Ovary (tissue), 9 donors: ENCODE data around the gene GPR85. TPM values are rescaled to one million over a fixed set of nuclear protein-coding genes. Genes with fewer than 3 reads are reported as not detected.

Source experiments
- DNase-seq, 5 donors: peaks; one replicate each; pipeline ENCODE4 v3.0.0-alpha.2; 2019 to 2020
- H3K27ac ChIP-seq, 2 donors: fragments of 200-600 bp; one replicate each; pipeline versions ENCODE4 v1.5.1 to v1.8.0; 2019 to 2022
- H3K27me3 ChIP-seq: fragments of 200-600 bp; one replicate; pipeline ENCODE4 v1.8.0; 2022
- H3K36me3 ChIP-seq: fragments of 200-600 bp; sonication (generic); one replicate; pipeline ENCODE4 v1.5.1; 2019
- H3K4me1 ChIP-seq: one replicate; pipeline ENCODE4 v1.8.1; 2013; ENCODE audit warnings: mild to moderate bottlenecking, moderate library complexity; ENCODE audit not compliant: insufficient read depth
- H3K4me3 ChIP-seq: fragments of 200-600 bp; sonication (generic); one replicate; pipeline ENCODE4 v1.5.1; 2017
- H3K9me3 ChIP-seq, 2 donors: fragments of 200-600 bp in 1 of 2; sonication (generic) in 1 of 2; one replicate each; pipeline versions ENCODE4 v1.5.1 to v1.8.1; 2013 to 2019; ENCODE audit warnings: mild to moderate bottlenecking in 1 of 2, moderate library complexity in 1 of 2
- CTCF ChIP-seq, 3 donors: fragments of 450-650 bp in 2 of 3; fragments of 200-600 bp in 1 of 3; IDR thresholded peaks; one replicate each; pipeline versions ENCODE4 v1.5.1 to v1.8.0; 2016 to 2022; ENCODE audit warnings: antibody characterized with exemption in 3 of 3, mild to moderate bottlenecking in 1 of 3
- EP300 ChIP-seq: sonication (generic); formaldehyde crosslinking; IDR thresholded peaks from one replicate; pipeline ENCODE4 v1.6.1; 2017; ENCODE audit warnings: antibody characterized with exemption
- POLR2A ChIP-seq: fragments of 450-650 bp; IDR thresholded peaks from one replicate; pipeline ENCODE4 v1.6.1; 2017; ENCODE audit warnings: antibody characterized with exemption, mild to moderate bottlenecking, moderate library complexity
- WGBS, 3 donors: extraction: QIAGEN DNeasy Blood & Tissue Kit in 1 of 3; methylation state at CpG; one replicate each; pipeline versions ENCODE4 v1.1.5 to v1.1.7; 2013 to 2017; 5-methylcytosine and 5-hydroxymethylcytosine counted together
- intact Hi-C, 4 donors: fragments of 100-400 bp; cut with DNase I; formaldehyde crosslinking; loops; one replicate each; pipeline versions ENCODE4 v1.11.0 to v1.15.1; 2022 to 2023
- polyA plus RNA-seq, 2 donors: library from polyadenylated mRNA; stranded (reverse); fragments of 200-250 nt in 1 of 2; fragments of 350-450 nt in 1 of 2; fragmentation: Illumina TruSeq in 1 of 2; extraction: RNeasy Lipid Tissue Mini Kit (QIAGEN cat#74804) in 1 of 2; gene quantifications; one replicate each; pipeline ENCODE4 v1.2.3, GENCODE V29; 2013 to 2014
- total RNA-seq, 7 donors: library from RNA; depleted of rRNA in 2 of 7; stranded (reverse); fragments of >200 nt in 2 of 7; fragmentation: NEBNext Ultra II Directional in 3 of 7; extraction: Animal tissue kit (Norgen Biotek cat#: 25700) in 3 of 7; gene quantifications; one replicate each; pipeline versions ENCODE4 v1.1.0 to v1.2.4, GENCODE V29; 2016 to 2023
- donor health status: DM: no; HTN: no; CAD: no; lungs with moderate emphysema.
- donor health status: DM: no; HTN: no; CAD: no.
- donor health status: Bipolar disorder and iron deficiency.
- donor health status: DM: yes; HTN: yes; CAD: no.
- donor health status: DM: no; HTN: no; CAD: no.
- donor health status: DM: yes; HTN: yes; CAD: no.

GPR85 gene
- total and polyA plus RNA-seq, 9 donors = 0.08 to 1.1 (median 0.38) TPM; not detected in 1

GRCh38 chr7:113093561-113093960 lies 6.9 kb upstream of the GPR85 start:
- no peak overlapping the region for H3K4me3 ChIP-seq
- TF ChIP-seq EP300 (no peak), POLR2A (no peak), CTCF (IDR thresholded peaks at IDR 0.05) (no peak)
- intact Hi-C loops = no loop called here
- H3K27me3 ChIP-seq = no peaks in the 10 kb centered on the region
- H3K36me3 ChIP-seq = no peaks in the 10 kb centered on the region
- no peak overlapping the region for H3K27ac ChIP-seq
- no peaks in the 10 kb centered on the region for H3K9me3 ChIP-seq
- no peaks in the 10 kb centered on the region for H3K4me1 ChIP-seq
- 62 to 65% (median 63%) methylated on average over 1 of the region's 1 CpG for WGBS, 3 donors
- no peak for DNase-seq

- intact Hi-C loops = no loop called here
- Histone ChIP-seq H3K27ac (no peak overlapping the region), H3K9me3 (no peaks in the 10 kb centered on the region), H3K4me1 (no peaks in the 10 kb centered on the region), H3K4me3 (no peak overlapping the region), H3K36me3 (no peaks in the 10 kb centered on the region), H3K27me3 (no peaks in the 10 kb centered on the region)
- TF ChIP-seq CTCF (IDR thresholded peaks at IDR 0.05) = no peak
- no peak for TF ChIP-seq POLR2A
- TF ChIP-seq EP300 = no peak
- DNase-seq = no peak
- WGBS, 3 donors = 61 to 74% (median 62%) methylated on average over 1 of the region's 1 CpG
Observed at GRCh38 chr7:113092762-113093161, 6.1 kb upstream of the GPR85 start.

GRCh38 chr7:113087071-113087998 lies 708 bp upstream of the GPR85 start:
- Histone ChIP-seq H3K4me1 (peaks cover 2% of the 10 kb centered on the region), H3K36me3 (no peaks in the 10 kb centered on the region), H3K9me3 (no peaks in the 10 kb centered on the region), H3K4me3 (peak overlapping the region; percentile 41), H3K27me3 (no peaks in the 10 kb centered on the region), H3K27ac (no peak overlapping the region)
- intact Hi-C loops = no loop called here
- TF ChIP-seq CTCF (IDR thresholded peaks at IDR 0.05) (no peak), EP300 (no peak), POLR2A (no peak)
- DNase-seq = no peak
- 35 to 52% (median 48%) methylated on average over 15 of the region's 15 CpGs for WGBS, 3 donors

- intact Hi-C loops = no loop called here
- H3K27me3 ChIP-seq = no peaks in the 10 kb centered on the region
- no peak overlapping the region for H3K4me3 ChIP-seq
- no peaks in the 10 kb centered on the region for H3K36me3 ChIP-seq
- peaks cover 2% of the 10 kb centered on the region for H3K4me1 ChIP-seq
- TF ChIP-seq EP300 (no peak), CTCF (IDR thresholded peaks at IDR 0.05) (no peak), POLR2A (no peak)
- 15 to 29% (median 26%) methylated on average over 16 of the region's 16 CpGs for WGBS, 3 donors
- H3K27ac ChIP-seq = no peak overlapping the region
- H3K9me3 ChIP-seq = no peaks in the 10 kb centered on the region
- DNase-seq = no peak
Observed at GRCh38 chr7:113085781-113086390, 741 bp downstream of the GPR85 start.
